Diencephalon (tissue), 1 donor: ENCODE results near the gene TARBP1. TPM values are rescaled to one million over a fixed set of nuclear protein-coding genes. Genes with fewer than 3 reads are reported as not detected.

Source experiments
- total RNA-seq: library from RNA; depleted of rRNA; stranded (reverse); fragments of >200 nt; gene quantifications from one replicate; pipeline ENCODE4 v1.2.3, GENCODE V29; 2014

TARBP1 gene, protein sequence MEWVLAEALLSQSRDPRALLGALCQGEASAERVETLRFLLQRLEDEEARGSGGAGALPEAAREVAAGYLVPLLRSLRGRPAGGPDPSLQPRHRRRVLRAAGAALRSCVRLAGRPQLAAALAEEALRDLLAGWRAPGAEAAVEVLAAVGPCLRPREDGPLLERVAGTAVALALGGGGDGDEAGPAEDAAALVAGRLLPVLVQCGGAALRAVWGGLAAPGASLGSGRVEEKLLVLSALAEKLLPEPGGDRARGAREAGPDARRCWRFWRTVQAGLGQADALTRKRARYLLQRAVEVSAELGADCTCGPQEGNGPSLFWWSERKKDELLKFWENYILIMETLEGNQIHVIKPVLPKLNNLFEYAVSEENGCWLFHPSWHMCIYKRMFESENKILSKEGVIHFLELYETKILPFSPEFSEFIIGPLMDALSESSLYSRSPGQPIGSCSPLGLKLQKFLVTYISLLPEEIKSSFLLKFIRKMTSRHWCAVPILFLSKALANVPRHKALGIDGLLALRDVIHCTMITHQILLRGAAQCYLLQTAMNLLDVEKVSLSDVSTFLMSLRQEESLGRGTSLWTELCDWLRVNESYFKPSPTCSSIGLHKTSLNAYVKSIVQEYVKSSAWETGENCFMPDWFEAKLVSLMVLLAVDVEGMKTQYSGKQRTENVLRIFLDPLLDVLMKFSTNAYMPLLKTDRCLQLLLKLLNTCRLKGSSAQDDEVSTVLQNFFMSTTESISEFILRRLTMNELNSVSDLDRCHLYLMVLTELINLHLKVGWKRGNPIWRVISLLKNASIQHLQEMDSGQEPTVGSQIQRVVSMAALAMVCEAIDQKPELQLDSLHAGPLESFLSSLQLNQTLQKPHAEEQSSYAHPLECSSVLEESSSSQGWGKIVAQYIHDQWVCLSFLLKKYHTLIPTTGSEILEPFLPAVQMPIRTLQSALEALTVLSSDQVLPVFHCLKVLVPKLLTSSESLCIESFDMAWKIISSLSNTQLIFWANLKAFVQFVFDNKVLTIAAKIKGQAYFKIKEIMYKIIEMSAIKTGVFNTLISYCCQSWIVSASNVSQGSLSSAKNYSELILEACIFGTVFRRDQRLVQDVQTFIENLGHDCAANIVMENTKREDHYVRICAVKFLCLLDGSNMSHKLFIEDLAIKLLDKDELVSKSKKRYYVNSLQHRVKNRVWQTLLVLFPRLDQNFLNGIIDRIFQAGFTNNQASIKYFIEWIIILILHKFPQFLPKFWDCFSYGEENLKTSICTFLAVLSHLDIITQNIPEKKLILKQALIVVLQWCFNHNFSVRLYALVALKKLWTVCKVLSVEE (N-terminal part only)
- total RNA-seq = 70.8 TPM

DNA sequence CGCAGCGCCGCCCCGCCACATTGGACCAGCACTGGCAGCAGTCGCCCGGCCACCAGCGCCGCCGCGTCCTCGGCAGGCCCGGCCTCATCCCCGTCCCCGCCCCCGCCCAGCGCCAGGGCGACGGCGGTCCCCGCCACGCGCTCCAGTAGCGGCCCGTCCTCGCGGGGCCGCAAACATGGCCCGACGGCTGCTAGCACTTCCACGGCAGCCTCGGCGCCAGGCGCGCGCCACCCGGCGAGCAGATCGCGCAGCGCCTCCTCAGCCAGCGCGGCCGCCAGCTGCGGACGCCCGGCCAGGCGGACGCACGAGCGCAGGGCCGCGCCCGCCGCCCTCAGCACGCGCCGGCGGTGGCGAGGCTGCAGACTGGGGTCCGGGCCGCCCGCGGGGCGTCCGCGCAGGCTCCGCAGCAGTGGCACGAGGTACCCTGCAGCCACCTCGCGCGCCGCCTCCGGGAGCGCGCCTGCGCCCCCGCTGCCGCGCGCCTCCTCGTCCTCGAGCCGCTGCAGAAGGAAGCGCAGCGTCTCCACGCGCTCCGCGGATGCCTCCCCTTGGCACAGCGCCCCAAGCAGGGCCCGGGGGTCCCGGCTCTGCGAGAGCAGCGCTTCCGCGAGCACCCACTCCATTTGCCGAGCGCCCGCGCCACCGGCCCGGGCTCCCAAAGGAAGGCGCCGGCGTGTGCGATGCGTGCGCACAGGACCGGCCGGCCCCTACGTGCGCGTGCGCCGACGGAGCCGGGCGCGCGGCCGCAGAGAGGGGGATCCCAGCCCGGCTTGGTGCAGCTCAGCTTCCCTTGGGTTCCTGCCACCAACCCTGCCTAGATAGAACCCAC, at the start of gene TARBP1:
TSS of gene TARBP1 (minus strand) at position 699 of the 829 bp plus-strand sequence. CDS start at position 623, 76 bp downstream.

DNA sequence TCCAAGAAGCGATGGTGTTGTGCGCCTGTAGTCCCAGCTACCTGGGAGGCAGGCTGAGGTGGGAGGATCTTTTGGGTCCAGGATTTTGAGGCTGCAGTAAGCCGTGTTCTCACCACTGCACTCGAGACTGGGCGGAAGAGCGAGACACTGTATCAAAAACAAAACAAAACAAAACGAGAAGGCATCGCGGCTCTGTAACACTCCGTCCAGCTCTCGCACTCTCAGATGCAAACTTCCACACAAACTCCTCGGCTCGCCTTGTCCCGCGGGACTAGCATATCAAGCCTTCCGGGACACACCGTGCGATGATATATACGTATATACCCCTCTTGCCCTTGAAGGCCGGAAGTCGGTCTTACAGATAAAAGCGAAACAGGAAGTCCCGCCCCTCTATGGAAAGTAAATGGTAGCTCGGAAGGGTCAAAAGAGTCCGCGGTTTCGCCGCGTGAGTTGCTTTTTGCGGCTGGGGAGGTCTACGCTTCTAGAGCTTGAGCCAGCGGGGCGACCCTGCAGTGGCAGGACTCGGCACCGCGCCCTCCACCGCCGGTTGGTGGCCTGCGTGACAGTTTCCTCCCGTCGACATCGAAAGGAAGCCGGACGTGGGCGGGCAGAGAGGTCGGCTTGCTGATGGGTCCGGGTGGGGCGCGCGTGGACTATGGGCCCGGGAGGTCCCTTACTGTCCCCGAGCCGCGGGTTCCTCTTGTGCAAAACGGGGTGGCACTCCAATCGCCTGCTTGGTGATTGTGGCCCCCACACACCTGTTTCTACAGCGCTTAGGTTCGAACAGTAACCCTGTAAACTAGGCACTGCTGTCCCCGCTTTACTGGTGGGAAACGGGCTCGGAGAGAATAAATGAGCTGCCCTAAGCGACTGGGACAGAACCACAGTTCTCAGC, 105.7 kb downstream of the TARBP1 start, which contains the start of gene COA6:
TSS of gene COA6 (plus strand) at position 393 of the 895 bp plus-strand sequence. CDS start at position 404, 11 bp downstream.

Other genes starting within 250 kb of the TARBP1 start
- gene COA6, start 105.7 kb downstream of the TARBP1 start, total RNA-seq = 18.2 TPM
- gene IRF2BP2, start 131.0 kb upstream of the TARBP1 start, total RNA-seq = 112 TPM